ENCODE data around the gene CREB3L4. TPM values are rescaled to one million over a fixed set of nuclear protein-coding genes. Genes with fewer than 3 reads are reported as not detected.

Gene CREB3L4
- polyA plus RNA-seq, 1 donor (not counting 4 experiments of a cell fraction or from before 2014, with no cell fraction given) = 6.0 TPM

GRCh38 chr1:153929426-153929825, 38.3 kb upstream of the CREB3L4 start:
- dilution Hi-C loops (cut with MboI; ENCODE audit: extremely low pct_ligation_motif_present, low sequenced_read_pairs) = no loop called here

GRCh38 chr1:153929981-153930948, 37.4 kb upstream of the CREB3L4 start:
- H3K79me2 ChIP-seq (ENCODE audit: control insufficient read depth, insufficient read depth, low read length) = no peaks in the 10 kb centered on the region
- DNase-seq (ENCODE audit: low read depth, low spot score) = no peak
- no peaks in the 10 kb centered on the region for H3K27me3 ChIP-seq (ENCODE audit: control insufficient read depth, extremely low read depth, insufficient read depth, low read length)
- dilution Hi-C loops (cut with MboI; ENCODE audit: extremely low pct_ligation_motif_present, low sequenced_read_pairs) = no loop called here
- H2AFZ ChIP-seq (ENCODE audit: control insufficient read depth, low read length) = no peak overlapping the region
- H3K9me1 ChIP-seq (ENCODE audit: control insufficient read depth, extremely low read depth, insufficient read depth, low read length) = no peaks in the 10 kb centered on the region
- no peak for FAIRE-seq
- no peak overlapping the region for H3K27ac ChIP-seq (ENCODE audit: control insufficient read depth, insufficient read depth, low read length)
- no peak overlapping the region for H3K4me2 ChIP-seq (ENCODE audit: control insufficient read depth, extremely low read depth, insufficient read depth, low read depth, low read length)
- H3K9ac ChIP-seq (ENCODE audit: control insufficient read depth, extremely low read depth, insufficient read depth, low read length) = no peak overlapping the region
- no peaks in the 10 kb centered on the region for H4K20me1 ChIP-seq (ENCODE audit: control insufficient read depth, extremely low read depth, insufficient read depth, low read length)
- no peaks in the 10 kb centered on the region for H3K4me1 ChIP-seq (ENCODE audit: control insufficient read depth, extremely low read depth, insufficient read depth, low read length)
- TF ChIP-seq CTCF (optimal IDR thresholded peaks at IDR 0.05 in 1 of 3, IDR thresholded peaks at IDR 0.05 in 1 of 3, conservative IDR thresholded peaks at IDR 0.05 in 1 of 3; ENCODE audit: extremely low read depth in 1 of 3, insufficient read depth in 2 of 3, low read length in 3 of 3) (no peak), EZH2 (IDR thresholded peaks at IDR 0.05; ENCODE audit: low read length) (no peak)
- no peaks in the 10 kb centered on the region for H3K9me3 ChIP-seq (ENCODE audit: control insufficient read depth, low read depth, low read length)
- peaks cover 7 to 26% of the 10 kb centered on the region in 2 experiments for H3K36me3 ChIP-seq (ENCODE audit: control insufficient read depth in 2 of 2, extremely low read depth in 1 of 2, insufficient read depth in 2 of 2, low read length in 2 of 2)
- H3K4me3 ChIP-seq (ENCODE audit: control insufficient read depth in 2 of 3, extremely low read depth in 1 of 3, insufficient read depth in 2 of 3, low read depth in 1 of 3, low read length in 3 of 3) = no peak overlapping the region

More at GRCh38 chr1:153929426-153929825, 38.3 kb upstream of the CREB3L4 start:
- no peaks in the 10 kb centered on the region for H3K9me1 ChIP-seq (ENCODE audit: control insufficient read depth, extremely low read depth, insufficient read depth, low read length)
- H3K4me1 ChIP-seq (ENCODE audit: control insufficient read depth, extremely low read depth, insufficient read depth, low read length) = no peaks in the 10 kb centered on the region
- H3K36me3 ChIP-seq (ENCODE audit: control insufficient read depth in 2 of 2, extremely low read depth in 1 of 2, insufficient read depth in 2 of 2, low read length in 2 of 2) = peaks cover 1 to 24% of the 10 kb centered on the region in 2 experiments
- no peak overlapping the region for H3K4me2 ChIP-seq (ENCODE audit: control insufficient read depth, extremely low read depth, insufficient read depth, low read depth, low read length)
- H4K20me1 ChIP-seq (ENCODE audit: control insufficient read depth, extremely low read depth, insufficient read depth, low read length) = no peaks in the 10 kb centered on the region
- no peak overlapping the region for H3K27ac ChIP-seq (ENCODE audit: control insufficient read depth, insufficient read depth, low read length)
- DNase-seq (ENCODE audit: low read depth, low spot score) (no peak), FAIRE-seq (no peak)
- no peaks in the 10 kb centered on the region for H3K9me3 ChIP-seq (ENCODE audit: control insufficient read depth, low read depth, low read length)
- no peaks in the 10 kb centered on the region for H3K79me2 ChIP-seq (ENCODE audit: control insufficient read depth, insufficient read depth, low read length)
- TF ChIP-seq CTCF (optimal IDR thresholded peaks at IDR 0.05 in 1 of 3, IDR thresholded peaks at IDR 0.05 in 1 of 3, conservative IDR thresholded peaks at IDR 0.05 in 1 of 3; ENCODE audit: extremely low read depth in 1 of 3, insufficient read depth in 2 of 3, low read length in 3 of 3) (no peak), EZH2 (IDR thresholded peaks at IDR 0.05; ENCODE audit: low read length) (no peak)
- H2AFZ ChIP-seq (ENCODE audit: control insufficient read depth, low read length) = no peak overlapping the region
- no peak overlapping the region for H3K4me3 ChIP-seq (ENCODE audit: control insufficient read depth in 2 of 3, extremely low read depth in 1 of 3, insufficient read depth in 2 of 3, low read depth in 1 of 3, low read length in 3 of 3)
- no peak overlapping the region for H3K9ac ChIP-seq (ENCODE audit: control insufficient read depth, extremely low read depth, insufficient read depth, low read length)
- H3K27me3 ChIP-seq (ENCODE audit: control insufficient read depth, extremely low read depth, insufficient read depth, low read length) = no peaks in the 10 kb centered on the region
